Measurements from ENCODE around the gene APCDD1. TPM values are rescaled to one million over a fixed set of nuclear protein-coding genes. Genes with fewer than 3 reads are reported as not detected.

Gene APCDD1
- total RNA-seq, 3 donors from 2014 or later (not counting 1 experiment from before 2014, with no cell fraction given), result 0.13 TPM; not detected in 2

DNA sequence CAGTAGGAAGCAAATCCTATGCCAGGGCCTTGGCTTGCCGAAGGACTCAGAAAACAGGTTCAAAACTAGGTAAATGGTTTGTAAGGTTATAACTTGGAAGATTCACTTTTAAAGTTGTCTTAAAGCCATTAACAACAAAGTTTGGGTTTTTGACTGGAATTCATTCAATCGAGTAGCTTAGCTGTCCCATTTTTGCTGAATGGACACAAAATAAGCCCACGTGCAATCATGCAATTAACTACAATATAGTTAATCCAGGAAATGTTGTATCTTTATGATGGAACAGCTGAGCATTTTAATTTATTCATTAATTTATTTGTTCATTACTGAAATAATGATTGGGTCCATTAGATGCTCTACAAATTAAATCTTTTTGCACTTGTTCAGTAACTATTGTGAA, 18.3 kb upstream of the APCDD1 start:
- Histone ChIP-seq H3K4me3 (ENCODE audit: low read length) (no peak overlapping the region), H3K4me1 (ENCODE audit: control insufficient read depth, insufficient read depth, low read length) (no peaks in the 10 kb centered on the region), H3K36me3 (ENCODE audit: control insufficient read depth, insufficient read depth, low read length) (no peaks in the 10 kb centered on the region), H3K9me3 (ENCODE audit: control insufficient read depth, insufficient read depth, low read length) (no peaks in the 10 kb centered on the region), H3K27ac (ENCODE audit: low read length) (no peak overlapping the region), H3K27me3 (ENCODE audit: control insufficient read depth, insufficient read depth, low read length) (no peaks in the 10 kb centered on the region)
- ATAC-seq (no peak), DNase-seq (no peak)
- no peaks in the 10 kb centered on the region for H3K36me3 Mint-ChIP-seq
- H3K27me3 Mint-ChIP-seq (ENCODE audit: low read depth in 2 of 2), result peaks cover 0 to 9% of the 10 kb centered on the region in 2 donors
- no peak overlapping the region for H3K4me3 Mint-ChIP-seq
- WGBS (ENCODE audit: insufficient coverage), result 92% methylated on average over 2 of the region's 3 CpGs
- H3K9me3 Mint-ChIP-seq, result no peaks in the 10 kb centered on the region
- intact Hi-C loops (cut with micrococcal nuclease), result no loop called here
- TF ChIP-seq, protein P1, sequence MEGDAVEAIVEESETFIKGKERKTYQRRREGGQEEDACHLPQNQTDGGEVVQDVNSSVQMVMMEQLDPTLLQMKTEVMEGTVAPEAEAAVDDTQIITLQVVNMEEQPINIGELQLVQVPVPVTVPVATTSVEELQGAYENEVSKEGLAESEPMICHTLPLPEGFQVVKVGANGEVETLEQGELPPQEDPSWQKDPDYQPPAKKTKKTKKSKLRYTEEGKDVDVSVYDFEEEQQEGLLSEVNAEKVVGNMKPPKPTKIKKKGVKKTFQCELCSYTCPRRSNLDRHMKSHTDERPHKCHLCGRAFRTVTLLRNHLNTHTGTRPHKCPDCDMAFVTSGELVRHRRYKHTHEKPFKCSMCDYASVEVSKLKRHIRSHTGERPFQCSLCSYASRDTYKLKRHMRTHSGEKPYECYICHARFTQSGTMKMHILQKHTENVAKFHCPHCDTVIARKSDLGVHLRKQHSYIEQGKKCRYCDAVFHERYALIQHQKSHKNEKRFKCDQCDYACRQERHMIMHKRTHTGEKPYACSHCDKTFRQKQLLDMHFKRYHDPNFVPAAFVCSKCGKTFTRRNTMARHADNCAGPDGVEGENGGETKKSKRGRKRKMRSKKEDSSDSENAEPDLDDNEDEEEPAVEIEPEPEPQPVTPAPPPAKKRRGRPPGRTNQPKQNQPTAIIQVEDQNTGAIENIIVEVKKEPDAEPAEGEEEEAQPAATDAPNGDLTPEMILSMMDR (IDR thresholded peaks at IDR 0.05), result no peak
- H3K4me1 Mint-ChIP-seq, result no peaks in the 10 kb centered on the region
- H3K27ac Mint-ChIP-seq, result no peak overlapping the region

DNA sequence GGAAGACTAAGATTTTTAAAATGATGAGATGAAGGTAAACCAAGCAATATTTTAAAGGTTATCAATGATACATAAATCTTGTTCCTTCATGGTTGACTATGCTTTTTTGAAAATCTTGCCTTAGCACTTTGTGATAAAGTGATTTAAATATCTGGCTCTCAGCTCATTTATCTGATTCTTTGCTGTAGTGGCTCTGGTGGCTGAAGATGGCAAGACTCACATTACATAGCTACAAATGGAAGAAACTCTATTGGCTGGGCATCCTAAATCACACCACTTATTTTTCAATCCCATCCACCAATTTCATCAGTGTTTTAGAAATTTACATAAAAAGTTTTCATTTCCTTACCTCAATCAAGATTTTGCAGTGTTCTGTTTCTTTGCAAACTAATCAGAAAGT, 16.6 kb upstream of the APCDD1 start:
- Histone ChIP-seq H3K4me3 (ENCODE audit: low read length) (no peak overlapping the region), H3K36me3 (ENCODE audit: control insufficient read depth, insufficient read depth, low read length) (no peaks in the 10 kb centered on the region), H3K27me3 (ENCODE audit: control insufficient read depth, insufficient read depth, low read length) (no peaks in the 10 kb centered on the region), H3K9me3 (ENCODE audit: control insufficient read depth, insufficient read depth, low read length) (no peaks in the 10 kb centered on the region), H3K4me1 (ENCODE audit: control insufficient read depth, insufficient read depth, low read length) (no peaks in the 10 kb centered on the region), H3K27ac (ENCODE audit: low read length) (no peak overlapping the region)
- Mint-ChIP-seq H3K36me3 (no peaks in the 10 kb centered on the region), H3K4me1 (no peaks in the 10 kb centered on the region), H3K27ac (no peak overlapping the region), H3K27me3 (ENCODE audit: low read depth in 2 of 2) (peaks cover 5 to 8% of the 10 kb centered on the region in 2 donors), H3K4me3 (no peak overlapping the region), H3K9me3 (no peaks in the 10 kb centered on the region)
- DNase-seq, result no peak
- TF ChIP-seq, protein P1 (IDR thresholded peaks at IDR 0.05), result no peak
- intact Hi-C loops (cut with micrococcal nuclease), result no loop called here
- ATAC-seq, result no peak

DNA sequence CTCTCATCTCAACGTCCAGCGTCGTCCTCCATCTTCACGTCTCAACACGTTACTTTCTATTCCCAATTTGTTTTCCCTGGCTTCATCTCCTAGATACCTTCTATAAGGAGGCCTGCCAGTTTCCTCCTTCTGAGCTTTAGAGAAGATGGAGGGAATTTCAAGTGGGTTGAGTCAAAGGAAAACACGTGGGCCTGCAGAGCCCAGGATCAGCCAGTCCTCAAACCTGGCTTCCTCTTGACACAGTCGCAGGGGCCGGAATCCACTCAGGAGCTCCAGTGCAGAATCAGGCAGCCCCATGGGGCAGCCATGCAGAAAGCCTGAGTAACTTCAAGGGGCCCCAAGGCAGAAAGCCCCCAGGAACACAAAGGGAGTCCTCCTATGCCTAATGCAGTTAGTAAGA, 14.5 kb upstream of the APCDD1 start:
- Mint-ChIP-seq H3K4me3 (no peak overlapping the region), H3K4me1 (no peaks in the 10 kb centered on the region), H3K36me3 (no peaks in the 10 kb centered on the region), H3K27ac (no peak overlapping the region), H3K27me3 (ENCODE audit: low read depth in 2 of 2) (peaks cover 8 to 10% of the 10 kb centered on the region in 2 donors), H3K9me3 (no peaks in the 10 kb centered on the region)
- WGBS (ENCODE audit: insufficient coverage), result 89% methylated on average over 8 of the region's 8 CpGs
- intact Hi-C loops (cut with micrococcal nuclease), result no loop called here
- Histone ChIP-seq H3K4me3 (ENCODE audit: low read length) (no peak overlapping the region), H3K36me3 (ENCODE audit: control insufficient read depth, insufficient read depth, low read length) (no peaks in the 10 kb centered on the region), H3K27ac (ENCODE audit: low read length) (no peak overlapping the region), H3K27me3 (ENCODE audit: control insufficient read depth, insufficient read depth, low read length) (no peaks in the 10 kb centered on the region), H3K9me3 (ENCODE audit: control insufficient read depth, insufficient read depth, low read length) (no peaks in the 10 kb centered on the region), H3K4me1 (ENCODE audit: control insufficient read depth, insufficient read depth, low read length) (no peaks in the 10 kb centered on the region)
- DNase-seq, result no peak
- no peak for ATAC-seq
- TF ChIP-seq, protein P1 (IDR thresholded peaks at IDR 0.05), result no peak

DNA sequence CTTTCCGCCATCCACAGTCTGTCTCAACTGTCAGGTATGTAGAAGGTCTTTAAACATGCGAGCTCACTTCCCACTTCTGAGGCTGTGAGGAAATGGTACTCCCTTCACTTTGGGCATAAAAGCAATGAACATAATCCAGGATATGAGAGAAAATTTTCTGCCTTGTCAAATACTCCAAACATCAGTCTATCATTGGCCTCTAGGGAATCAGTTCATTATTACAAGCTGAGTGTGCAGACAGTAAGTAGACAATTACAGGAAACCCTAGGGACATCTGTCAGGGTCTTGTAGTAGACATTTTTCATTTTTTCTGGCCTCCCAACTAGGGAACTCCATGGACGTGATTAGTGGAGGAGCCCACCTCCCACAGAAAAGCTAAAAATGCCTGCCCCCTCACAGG, 13.6 kb upstream of the APCDD1 start:
- intact Hi-C loops (cut with micrococcal nuclease), result no loop called here
- Histone ChIP-seq H3K27ac (ENCODE audit: low read length) (no peak overlapping the region), H3K36me3 (ENCODE audit: control insufficient read depth, insufficient read depth, low read length) (no peaks in the 10 kb centered on the region), H3K9me3 (ENCODE audit: control insufficient read depth, insufficient read depth, low read length) (no peaks in the 10 kb centered on the region), H3K4me3 (ENCODE audit: low read length) (no peak overlapping the region), H3K27me3 (ENCODE audit: control insufficient read depth, insufficient read depth, low read length) (no peaks in the 10 kb centered on the region), H3K4me1 (ENCODE audit: control insufficient read depth, insufficient read depth, low read length) (no peaks in the 10 kb centered on the region)
- Mint-ChIP-seq H3K27ac (no peak overlapping the region), H3K4me1 (no peaks in the 10 kb centered on the region), H3K36me3 (no peaks in the 10 kb centered on the region), H3K9me3 (no peaks in the 10 kb centered on the region), H3K27me3 (ENCODE audit: low read depth in 2 of 2) (peaks cover 8 to 10% of the 10 kb centered on the region in 2 donors), H3K4me3 (no peak overlapping the region)
- WGBS (ENCODE audit: insufficient coverage), result 94% methylated on average over 2 of the region's 3 CpGs
- no peak for DNase-seq
- ATAC-seq, result no peak
- TF ChIP-seq, protein P1 (IDR thresholded peaks at IDR 0.05), result no peak

All from natural killer cell (primary cell).